Inflammatory macrophage treated with lipopolysaccharide for 1 hour (primary cell): ENCODE results near the gene BTBD3.

Experiments used
- DNase-seq, 2 donors: peaks; one replicate each; pipeline ENCODE4 v3.0.0-alpha.2; 2020 to 2022

Gene BTBD3

DNA sequence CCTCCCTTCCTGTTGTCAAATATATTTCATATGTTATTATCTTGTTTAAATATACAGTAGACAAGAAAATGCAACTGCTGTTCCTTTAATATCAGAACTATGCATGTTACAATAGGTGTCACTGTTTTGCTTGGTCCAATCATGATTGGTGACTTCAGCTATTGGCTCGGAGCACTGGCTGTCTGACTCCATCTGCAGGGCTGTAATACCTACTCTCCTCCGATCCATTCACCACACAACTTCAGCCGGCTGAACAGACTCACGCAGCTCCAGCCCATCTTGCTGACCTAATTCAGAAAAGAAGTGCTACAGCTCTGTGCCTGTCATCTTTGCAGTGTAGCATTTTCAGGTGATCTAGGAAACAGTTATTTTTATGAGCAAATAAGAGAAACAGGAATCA lies at the start of gene BTBD3:
Gene BTBD3, plus strand, starts transcription at position 231 of the 400 bp plus-strand sequence. CDS start 383 bp downstream, outside the sequence.
- DNase-seq = no peak

DNA sequence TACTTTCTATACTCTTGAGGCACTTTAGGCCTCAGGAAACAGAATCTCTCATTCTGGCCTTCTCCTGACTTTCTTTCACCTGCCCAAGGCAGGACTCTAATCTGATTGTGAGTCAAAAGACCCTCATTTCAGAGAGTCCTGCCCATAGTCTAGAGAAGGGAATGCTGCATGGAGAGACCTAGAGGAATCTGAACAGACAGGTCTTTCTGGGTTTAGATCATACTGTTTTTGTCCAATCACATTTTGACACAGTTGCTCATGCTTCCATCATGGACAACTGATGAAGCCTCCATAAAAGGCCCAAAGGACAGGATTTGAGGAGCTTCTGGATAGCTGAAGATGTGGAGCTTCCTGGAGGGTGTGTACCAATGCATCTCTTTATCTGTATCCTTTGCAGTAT lies 48.1 kb upstream of the BTBD3 start:
- no peak for DNase-seq

DNA sequence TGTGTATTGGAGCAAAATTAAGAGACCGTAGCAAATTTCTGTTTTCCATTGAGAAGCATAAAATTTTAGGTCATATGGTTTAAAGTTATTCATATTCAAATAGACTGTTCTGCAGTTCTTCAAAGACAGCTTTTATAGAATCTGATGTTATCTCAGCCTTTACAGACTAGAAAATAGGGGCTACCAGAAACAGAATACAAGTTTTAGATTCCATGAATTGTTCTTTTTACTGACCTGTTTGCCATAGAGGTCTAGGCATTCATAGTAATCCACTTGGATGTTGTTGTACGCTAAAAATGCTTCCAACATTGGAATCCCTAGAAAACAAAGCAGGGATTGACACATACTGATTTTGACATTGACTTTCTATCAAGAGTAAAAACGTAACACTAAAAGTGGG lies 47.3 kb upstream of the BTBD3 start:
- DNase-seq = no peak

DNA sequence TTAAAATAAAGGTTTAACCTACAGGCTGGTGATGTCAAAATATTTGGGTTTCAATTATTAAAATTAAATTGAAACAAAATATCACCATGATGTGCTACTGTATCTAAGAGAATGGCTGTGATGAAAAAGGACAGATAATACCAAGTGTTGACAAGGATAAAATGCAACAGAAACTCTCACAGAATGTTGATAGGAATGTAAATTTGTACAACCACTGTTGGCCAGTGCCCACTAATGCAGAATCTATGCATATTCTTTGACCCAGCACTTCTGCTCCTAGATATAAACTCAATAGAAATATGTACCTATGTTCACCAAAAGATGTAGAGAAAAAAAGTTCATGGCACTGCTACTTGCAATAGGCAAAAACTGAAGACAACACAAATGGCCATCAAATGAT lies 41.1 kb upstream of the BTBD3 start:
- no peak for DNase-seq

DNA sequence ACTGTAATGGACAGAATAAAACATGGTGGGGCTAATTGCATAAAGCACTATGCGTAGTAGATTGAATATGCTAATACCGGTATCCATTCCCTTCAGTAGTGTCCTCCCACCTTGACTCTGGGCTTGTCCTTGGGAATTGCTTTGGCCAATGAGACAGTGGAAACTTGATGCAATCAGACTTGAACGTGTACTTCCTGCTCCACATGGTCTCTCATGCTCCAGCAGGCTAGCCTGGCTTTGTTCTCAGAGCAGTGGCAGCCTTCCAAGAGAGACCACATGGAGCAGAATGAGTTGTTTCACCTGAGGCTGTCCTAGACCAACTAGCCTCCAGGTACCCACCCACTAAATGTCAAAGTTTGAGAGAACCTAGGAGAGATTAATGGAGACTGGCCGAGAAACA lies 37.0 kb upstream of the BTBD3 start:
- DNase-seq = no peak

DNA sequence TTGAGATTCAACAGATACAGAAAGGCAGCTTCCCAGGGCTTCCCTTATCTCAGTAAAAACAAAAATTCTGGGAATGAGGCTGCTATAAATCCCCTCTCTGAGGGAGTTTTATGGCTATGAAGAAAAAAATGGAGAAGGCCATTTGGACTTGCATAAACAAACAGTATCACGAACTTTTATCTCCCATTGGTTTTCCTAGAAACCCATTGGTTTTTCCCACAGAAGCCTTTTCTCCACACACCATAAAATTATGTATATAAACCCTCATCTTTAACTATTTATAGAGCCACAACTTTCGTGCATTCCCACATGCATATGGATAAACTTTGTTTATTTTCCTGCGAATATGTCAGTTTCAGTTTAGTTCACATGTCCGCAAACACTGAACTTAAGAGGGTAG lies 36.2 kb upstream of the BTBD3 start:
- no peak for DNase-seq

DNA sequence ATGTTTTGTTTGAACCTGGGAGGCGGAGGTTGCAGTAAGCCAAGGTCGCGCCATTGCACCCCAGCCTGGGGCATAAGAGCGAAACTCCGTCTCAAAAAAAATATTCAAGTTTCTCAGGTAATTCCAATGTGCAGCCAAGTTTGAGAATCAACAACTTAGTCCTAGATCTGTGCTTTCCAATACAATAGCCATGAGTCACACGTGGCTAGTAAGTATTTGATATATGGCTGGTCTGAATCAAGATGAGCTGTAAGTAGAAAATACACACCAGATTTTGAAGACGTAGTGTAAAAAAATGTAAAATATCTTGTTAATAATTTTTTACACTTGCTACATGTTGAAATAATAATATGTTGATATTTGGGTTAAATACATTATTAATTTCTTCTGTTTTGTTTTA lies 35.0 kb upstream of the BTBD3 start:
- no peak for DNase-seq

DNA sequence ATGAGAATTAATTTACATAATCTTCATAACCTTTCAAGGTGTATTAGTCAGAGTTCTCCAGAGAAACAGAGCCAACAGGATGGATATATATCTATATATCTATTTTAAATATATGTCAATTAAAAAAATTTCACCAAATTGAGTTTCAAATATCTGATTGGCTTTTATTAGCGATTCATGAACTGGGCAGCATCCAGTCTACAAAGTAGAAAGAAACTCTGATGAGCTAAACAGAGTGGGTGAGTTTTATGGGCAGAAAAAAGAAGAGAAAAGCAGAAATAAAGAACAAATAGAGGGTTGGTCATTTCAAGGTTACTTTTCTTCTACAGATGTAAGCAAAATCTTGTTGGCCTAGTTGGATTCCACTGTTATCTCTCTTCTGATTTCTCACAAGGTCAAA lies 29.0 kb upstream of the BTBD3 start:
- no peak for DNase-seq

DNA sequence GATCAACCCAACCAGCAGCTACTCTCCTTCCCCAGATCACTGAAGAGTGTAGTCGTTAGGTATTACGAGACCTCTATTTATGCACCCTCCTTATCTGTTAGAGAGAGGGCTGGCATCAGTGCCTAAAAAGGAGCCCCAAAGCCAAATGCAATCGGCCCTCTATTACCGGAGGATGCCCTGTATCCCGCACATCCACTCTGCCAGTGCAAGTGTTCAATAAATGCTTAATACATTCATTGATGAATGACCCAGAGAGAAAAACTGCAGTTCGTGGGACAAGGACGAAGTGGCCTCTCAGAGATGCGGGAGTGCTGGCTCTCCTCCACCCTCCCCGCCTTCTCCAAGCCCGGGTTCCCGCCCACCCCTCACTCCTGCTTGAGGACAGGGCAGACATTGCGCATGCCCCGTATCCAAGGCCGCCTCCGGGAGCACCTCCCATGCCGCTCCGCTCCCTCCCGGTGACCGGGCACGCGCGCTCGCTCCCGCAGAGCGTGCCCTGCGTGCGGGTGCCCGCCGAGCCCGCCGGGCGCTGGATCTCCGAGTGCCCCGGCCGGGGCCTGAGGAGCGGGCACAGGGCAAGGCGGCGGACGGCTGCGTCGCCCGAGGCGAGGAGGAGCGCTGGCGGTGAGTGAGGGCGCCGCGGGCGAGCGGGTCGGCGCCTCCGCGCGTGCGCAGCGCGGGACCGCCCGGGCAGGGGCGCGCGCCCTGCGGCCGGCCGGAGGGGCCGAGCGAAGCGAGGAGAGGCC lies 27.2 kb upstream of the BTBD3 start:
- peak; percentile 75 to 78 for DNase-seq

DNA sequence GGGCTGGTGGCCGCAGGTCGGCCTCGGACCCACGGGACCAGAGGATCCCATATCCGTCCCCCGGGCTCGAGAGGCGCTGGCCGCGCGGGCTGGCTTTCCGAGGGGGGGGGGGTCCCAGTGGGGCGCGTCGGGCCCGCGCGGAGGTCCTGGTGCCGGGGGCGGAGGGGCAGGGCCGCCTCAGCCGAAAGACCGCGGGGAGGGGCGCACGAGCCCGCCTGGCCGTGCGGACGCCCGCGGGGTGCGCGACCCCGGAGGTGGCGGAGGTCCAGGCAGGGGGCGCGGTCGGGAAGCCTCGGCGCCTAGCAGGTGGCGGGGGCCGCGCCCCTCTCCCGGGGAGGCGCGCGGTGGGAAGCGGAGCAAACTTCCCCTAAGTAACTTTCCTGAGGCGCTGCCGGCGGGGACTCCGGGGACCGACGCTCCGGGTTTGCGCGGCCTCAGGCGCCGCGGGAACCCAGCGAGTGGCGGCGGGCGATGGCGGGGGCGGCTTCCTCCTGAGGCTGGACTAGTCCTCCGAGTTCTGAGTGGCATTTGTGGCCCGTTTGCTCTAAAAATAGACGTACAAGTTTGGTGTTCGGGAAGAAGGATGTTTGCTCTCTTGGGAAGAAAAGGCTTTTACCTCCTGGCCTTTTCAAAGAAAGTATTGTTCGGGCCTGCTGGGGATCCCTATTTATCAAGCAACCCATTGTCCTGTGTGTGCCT lies 26.5 kb upstream of the BTBD3 start:
- DNase-seq = peak; percentile 57 to 73

DNA sequence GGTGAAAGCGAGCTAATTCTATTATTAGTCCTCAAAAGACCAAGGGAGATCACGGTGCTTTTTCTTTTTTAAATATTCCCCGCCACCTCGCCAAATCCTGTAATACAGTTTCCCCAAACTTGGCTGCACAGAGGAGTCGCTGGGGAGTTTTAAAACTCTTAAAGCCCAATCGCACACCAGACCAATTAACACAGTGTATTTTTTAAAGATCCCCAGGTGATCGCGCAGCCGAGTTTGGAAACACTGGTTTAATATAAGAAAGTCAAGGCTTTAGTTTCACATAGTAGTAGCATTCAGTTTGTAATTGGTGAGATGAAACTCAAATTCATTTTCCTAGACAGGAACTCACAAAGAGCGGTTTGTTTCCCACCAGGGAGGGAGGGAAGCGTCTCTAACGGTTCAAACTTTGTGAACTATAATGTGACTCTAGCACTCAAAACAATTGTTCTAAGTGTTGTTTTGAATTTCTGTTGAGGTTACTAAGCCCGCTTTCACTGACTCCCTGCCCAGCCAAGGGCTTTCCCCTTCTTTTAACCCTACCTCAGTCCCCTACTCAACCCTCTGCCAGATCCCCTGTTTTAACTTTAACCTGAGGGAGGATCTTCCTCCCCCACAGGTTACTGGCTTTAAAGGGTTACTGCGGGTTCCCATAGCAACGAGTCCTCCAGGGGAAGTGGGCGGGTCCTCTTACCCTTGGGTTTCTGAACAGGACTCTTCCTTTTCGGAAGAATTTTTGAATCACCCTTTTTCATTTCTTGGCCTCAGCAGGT lies 25.7 kb upstream of the BTBD3 start:
- DNase-seq = peak; percentile 47 to 69

DNA sequence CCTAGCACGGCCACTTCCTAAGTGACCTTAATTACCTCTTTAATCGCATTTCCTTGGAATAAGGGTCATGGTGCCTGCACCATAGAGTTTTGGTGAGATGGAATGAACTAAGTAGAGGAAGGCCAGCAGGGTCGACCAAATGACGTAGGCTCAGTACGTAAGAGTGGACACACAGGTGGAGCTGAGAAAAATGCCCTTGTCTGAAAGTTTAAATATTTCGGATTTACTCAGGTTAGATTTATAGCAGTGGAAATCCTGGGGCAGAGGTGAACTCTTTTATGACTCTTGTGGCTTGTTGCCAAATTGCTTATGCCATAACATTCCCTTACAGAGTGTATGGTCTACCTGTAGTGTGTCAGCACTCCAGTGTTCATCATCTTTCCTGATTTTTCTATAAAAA lies 23.6 kb upstream of the BTBD3 start:
- no peak for DNase-seq

DNA sequence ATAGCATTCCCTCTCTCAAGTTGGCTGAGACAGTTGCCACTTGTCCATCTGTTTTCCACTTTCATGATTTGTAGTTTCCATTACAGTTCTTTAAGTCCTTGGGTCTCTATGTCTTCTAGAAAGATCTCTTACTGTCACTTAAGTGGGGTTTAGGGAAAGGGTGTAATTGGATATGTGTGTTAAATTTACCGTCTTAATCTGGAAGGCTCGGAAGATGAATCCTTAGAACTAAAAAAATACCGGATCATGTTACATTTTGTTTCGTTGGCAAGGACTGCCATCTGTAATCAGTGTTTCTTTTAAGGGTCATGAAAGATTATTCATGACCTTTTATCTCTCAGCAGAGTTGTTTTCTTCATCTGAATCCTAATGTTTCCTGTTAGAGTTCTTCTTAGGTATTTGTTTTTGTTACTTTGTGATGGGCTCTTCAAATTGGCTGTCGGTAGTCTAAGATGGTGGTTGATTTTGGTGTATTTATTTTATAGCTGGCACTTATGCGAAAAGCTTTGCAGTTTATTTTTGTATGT lies 21.8 kb upstream of the BTBD3 start:
- DNase-seq = no peak

DNA sequence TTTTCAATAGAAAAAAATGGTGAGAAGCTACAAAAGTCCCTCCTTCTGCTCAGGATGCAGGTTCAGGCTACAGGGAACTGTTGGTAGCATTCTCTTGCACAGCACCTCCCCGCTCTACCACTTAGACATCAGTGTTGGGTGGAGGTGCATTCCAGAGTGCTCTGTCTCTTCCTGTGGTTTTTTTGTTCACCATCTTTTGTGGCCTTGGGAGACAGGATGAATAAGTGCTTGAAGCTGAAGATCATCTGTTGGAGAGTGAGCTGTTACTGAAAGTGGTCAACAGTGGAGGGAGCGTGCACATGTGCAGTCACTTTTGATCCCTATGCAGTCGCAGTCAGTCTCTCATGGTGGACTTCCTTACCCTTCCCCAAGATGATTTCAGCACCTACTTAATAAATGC lies 16.6 kb upstream of the BTBD3 start:
- DNase-seq = no peak

DNA sequence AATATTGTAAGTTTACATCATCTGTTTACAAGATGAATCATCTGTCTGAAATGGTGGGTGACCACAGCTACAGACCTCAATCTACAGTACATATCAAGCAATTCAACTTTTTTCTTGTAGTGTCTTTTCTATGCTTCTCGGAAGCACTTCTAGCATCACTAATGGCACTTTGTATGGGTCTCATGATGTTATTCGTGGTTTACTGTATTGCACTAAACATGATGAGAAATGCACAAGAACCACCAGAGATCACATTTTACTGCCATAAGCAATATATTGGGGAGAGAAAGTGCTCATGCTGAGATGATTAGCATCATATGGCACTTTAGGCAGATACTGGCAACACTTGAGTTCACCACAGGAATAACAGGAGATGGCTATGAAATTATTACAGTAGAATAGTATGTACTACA lies 15.4 kb upstream of the BTBD3 start:
- peak in 1 of 2 donors; percentile 10 for DNase-seq

DNA sequence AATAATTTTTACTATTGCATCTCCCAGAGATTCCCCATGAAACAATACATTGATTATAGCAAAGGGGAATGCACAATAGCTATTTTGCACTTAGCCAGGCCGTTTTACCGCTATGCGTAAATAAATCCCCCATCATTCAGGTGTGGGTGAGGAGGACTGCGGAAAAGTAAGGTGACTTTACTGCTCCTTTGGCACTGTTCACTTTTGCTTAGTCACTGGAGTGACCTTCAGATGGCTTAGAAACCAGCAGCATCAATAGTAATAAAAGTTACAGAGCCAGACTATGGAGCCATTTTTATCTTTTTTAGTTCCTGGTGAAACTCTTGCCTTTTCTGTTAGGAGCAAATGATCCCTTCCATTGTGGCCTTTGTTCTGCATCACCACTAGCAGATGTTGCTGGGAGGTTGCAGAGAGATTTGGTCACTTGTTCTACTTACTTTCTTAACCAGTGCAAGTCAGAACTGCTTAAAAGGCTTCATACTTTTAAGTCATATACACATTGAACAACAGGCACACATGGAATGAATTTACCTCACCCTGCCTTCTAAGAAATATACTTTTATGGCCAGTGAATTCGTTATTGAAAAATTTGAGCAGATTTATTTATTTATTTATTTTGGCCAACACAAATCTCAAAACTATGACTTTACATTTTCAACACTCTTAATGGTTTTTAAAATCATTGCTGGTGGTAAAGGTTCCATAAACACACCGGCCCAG lies 12.1 kb upstream of the BTBD3 start:
- no peak for DNase-seq

DNA sequence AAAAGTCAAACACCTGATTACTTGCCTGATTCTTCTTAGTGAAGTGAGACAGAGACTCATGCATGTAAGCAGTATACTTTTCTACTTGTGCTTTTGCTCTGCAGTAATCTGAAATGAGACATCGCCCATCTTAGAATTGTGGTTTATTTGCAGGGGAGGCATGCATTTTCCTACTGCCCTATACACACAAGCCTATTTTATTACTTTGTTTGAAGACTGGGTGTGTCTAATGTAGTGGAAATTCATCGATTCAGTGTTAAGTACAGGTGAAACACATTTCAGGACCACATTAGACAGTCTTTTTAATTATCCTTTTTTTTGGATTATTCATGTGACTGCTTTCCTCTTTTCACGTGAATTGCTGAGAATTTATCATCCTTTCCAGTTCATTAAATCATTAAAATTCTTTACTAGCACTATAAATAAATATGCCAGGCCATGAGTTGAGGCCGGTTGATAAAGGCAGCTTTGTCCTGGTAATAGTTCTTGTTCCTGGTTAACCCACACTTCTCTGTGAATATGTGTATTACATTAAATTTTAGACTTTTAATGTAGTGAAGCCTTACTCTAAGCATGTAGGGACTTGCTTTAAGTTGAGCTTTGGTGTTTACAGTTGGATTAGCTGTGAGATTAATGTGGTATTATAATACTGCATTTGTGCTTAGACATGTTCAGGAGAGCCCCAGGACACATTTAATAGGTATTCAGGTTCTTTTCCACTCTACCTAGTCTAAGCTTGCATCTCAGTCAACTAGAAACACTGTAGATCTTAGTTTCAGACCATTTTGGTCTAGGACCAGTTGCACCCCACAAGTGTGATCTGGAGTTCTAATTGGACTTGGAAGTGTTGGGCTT lies 10.8 kb upstream of the BTBD3 start:
- DNase-seq = no peak

DNA sequence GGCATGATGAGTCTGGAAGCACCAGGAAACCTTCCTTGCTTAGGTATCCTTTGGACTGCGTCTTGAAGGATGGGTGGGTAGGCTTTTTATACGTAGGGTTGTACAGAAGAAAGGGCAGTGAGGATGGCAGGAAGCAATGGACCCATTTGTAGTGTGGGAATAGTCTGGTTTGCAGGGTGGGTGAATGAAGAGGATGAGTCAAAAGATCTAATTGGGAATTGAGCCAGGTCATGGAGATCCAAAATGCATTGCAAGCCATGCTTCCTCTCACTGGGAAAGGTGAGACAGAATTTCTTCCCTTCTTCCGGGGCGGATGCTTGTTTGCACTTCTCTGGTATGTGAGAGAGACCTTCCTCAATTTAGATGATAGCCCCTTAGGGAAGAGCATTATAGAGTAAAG lies 10.1 kb upstream of the BTBD3 start:
- no peak for DNase-seq

DNA sequence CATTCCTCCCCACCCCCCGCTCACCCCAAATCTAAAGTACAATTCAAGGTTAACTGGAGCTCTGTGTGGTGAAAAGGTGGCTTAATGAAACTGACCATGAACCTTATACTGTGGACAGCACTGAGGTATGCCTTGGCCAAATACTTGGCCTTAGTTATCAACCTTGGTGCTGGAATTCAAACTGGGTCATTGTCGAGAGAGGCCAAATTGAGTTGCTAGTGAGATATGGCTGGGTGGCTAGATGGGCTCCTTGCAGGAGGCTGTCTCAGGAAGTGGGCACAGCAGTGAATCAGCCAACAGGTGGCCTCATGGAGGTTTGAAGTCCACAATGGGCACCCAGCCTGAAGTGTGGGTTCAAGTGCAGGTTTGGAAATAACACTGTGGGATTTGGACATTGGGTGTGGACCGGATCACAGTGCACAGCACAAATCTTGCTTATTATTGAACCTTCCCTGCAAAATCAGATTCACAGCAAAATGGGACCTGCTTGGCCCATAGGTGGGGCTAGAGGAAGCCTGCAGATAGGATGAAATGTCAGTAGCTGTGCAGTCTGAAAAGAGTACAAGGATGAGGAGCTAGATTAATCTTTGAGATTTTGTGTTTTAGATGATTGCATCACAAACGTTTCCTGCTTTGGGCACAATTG lies 5.6 kb upstream of the BTBD3 start:
- no peak for DNase-seq

DNA sequence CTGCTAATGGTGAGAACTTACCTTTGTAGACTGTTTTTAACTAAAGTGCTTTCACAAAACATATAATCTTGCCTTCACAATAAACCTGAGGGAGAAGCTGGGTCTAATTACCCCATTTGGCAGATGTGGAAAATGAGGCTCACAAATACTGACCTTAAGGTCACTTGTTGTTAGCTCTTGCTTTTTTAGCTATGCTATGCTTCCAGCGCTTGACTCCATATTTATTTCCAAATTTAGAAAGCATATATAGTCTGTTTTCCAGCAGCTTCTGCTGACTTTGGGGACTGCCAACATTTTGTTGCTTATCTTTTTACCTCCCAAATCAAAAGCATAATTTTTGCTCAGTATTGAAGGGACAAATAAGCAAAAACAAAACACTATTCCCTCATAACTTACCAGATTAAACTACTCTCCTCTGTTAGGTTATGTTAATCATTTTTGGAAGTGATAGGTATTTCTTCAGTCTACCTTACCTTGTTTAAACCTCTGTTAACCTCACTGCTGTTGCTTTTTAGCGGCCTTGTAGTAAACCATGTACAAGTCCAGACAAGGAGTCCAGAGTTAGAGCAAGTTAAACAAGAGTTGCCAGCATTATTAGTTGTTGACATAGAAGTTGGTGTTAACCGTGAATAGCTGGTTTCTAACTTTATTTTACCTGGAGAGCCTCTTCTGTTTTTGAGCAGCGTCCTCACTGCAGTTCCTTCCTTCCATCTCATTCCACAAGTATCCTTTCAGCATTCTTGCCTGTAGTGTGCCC lies 4.9 kb upstream of the BTBD3 start:
- no peak for DNase-seq

DNA sequence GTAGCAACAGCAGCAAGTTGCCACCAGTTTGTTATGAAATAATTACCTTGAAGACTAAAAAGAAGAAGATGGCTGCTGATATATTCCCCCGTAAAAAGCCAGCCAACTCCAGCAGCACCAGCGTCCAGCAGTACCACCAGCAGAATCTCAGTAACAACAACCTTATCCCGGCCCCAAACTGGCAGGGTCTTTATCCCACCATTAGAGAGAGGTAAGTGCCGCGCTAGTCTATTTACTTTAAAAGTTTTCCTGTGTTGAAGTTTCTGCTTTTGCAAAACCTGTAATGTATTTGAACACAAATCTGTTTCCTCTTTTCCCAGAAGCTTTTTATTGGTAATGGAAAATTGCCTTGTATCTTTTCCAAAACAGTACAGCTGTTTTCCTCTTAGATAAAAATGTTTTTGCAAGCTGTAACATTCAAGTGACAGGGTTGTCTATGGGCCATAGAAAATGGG lies 725 bp downstream of the BTBD3 start:
- no peak for DNase-seq
